Liver (tissue), 3 donors: ENCODE measurements around the gene NEIL3.

ENCODE experiments used
- FOXA1 ChIP-seq: IDR thresholded peaks from 2 replicates; pipeline ENCODE4 v1.6.1; 2016; ENCODE audit warnings: antibody characterized with exemption
- TAF1 ChIP-seq: conservative IDR thresholded peaks from 2 replicates; pipeline ENCODE4 v1.6.1; 2016; ENCODE audit warnings: antibody characterized with exemption, mild to moderate bottlenecking
- YY1 ChIP-seq: IDR thresholded peaks from 2 replicates; pipeline ENCODE4 v1.6.1; 2016; ENCODE audit warnings: antibody characterized with exemption, mild to moderate bottlenecking
- TF ChIP-seq, protein P1 (sequence below): fragments of 150-350 bp; IDR thresholded peaks from 2 replicates; pipeline ENCODE4 v1.5.1; 2017; ENCODE audit warnings: improper control_type of control experiment, low read depth, low read length; ENCODE audit not compliant: missing input control
- TF ChIP-seq, protein P2 (sequence below): IDR thresholded peaks from 2 replicates; pipeline ENCODE4 v1.6.1; 2016; ENCODE audit warnings: antibody characterized with exemption, mild to moderate bottlenecking
- TF ChIP-seq, protein P3 (sequence below): IDR thresholded peaks from 2 replicates; pipeline ENCODE4 v1.6.1; 2016; ENCODE audit warnings: antibody characterized with exemption
- TF ChIP-seq, protein P4 (sequence below): IDR thresholded peaks from 2 replicates; pipeline ENCODE4 v1.6.1; 2016; ENCODE audit warnings: antibody characterized with exemption
- donor health status: healthy.
- donor health status: healthy.

GRCh38 chr4:177290780-177291179, 18.9 kb upstream of the NEIL3 start:
- TF ChIP-seq, protein P1, sequence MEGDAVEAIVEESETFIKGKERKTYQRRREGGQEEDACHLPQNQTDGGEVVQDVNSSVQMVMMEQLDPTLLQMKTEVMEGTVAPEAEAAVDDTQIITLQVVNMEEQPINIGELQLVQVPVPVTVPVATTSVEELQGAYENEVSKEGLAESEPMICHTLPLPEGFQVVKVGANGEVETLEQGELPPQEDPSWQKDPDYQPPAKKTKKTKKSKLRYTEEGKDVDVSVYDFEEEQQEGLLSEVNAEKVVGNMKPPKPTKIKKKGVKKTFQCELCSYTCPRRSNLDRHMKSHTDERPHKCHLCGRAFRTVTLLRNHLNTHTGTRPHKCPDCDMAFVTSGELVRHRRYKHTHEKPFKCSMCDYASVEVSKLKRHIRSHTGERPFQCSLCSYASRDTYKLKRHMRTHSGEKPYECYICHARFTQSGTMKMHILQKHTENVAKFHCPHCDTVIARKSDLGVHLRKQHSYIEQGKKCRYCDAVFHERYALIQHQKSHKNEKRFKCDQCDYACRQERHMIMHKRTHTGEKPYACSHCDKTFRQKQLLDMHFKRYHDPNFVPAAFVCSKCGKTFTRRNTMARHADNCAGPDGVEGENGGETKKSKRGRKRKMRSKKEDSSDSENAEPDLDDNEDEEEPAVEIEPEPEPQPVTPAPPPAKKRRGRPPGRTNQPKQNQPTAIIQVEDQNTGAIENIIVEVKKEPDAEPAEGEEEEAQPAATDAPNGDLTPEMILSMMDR: no peak
- TF ChIP-seq TAF1: no peak
- no peak for TF ChIP-seq FOXA1
- TF ChIP-seq, protein P2, sequence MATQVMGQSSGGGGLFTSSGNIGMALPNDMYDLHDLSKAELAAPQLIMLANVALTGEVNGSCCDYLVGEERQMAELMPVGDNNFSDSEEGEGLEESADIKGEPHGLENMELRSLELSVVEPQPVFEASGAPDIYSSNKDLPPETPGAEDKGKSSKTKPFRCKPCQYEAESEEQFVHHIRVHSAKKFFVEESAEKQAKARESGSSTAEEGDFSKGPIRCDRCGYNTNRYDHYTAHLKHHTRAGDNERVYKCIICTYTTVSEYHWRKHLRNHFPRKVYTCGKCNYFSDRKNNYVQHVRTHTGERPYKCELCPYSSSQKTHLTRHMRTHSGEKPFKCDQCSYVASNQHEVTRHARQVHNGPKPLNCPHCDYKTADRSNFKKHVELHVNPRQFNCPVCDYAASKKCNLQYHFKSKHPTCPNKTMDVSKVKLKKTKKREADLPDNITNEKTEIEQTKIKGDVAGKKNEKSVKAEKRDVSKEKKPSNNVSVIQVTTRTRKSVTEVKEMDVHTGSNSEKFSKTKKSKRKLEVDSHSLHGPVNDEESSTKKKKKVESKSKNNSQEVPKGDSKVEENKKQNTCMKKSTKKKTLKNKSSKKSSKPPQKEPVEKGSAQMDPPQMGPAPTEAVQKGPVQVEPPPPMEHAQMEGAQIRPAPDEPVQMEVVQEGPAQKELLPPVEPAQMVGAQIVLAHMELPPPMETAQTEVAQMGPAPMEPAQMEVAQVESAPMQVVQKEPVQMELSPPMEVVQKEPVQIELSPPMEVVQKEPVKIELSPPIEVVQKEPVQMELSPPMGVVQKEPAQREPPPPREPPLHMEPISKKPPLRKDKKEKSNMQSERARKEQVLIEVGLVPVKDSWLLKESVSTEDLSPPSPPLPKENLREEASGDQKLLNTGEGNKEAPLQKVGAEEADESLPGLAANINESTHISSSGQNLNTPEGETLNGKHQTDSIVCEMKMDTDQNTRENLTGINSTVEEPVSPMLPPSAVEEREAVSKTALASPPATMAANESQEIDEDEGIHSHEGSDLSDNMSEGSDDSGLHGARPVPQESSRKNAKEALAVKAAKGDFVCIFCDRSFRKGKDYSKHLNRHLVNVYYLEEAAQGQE: no peak
- TF ChIP-seq, protein P3, sequence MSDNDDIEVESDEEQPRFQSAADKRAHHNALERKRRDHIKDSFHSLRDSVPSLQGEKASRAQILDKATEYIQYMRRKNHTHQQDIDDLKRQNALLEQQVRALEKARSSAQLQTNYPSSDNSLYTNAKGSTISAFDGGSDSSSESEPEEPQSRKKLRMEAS: no peak
- no peak for TF ChIP-seq YY1
- TF ChIP-seq, protein P4, sequence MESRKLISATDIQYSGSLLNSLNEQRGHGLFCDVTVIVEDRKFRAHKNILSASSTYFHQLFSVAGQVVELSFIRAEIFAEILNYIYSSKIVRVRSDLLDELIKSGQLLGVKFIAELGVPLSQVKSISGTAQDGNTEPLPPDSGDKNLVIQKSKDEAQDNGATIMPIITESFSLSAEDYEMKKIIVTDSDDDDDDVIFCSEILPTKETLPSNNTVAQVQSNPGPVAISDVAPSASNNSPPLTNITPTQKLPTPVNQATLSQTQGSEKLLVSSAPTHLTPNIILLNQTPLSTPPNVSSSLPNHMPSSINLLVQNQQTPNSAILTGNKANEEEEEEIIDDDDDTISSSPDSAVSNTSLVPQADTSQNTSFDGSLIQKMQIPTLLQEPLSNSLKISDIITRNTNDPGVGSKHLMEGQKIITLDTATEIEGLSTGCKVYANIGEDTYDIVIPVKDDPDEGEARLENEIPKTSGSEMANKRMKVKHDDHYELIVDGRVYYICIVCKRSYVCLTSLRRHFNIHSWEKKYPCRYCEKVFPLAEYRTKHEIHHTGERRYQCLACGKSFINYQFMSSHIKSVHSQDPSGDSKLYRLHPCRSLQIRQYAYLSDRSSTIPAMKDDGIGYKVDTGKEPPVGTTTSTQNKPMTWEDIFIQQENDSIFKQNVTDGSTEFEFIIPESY: no peak
